Mesothelial cell of epicardium (in vitro differentiated cells): ENCODE measurements around the gene ITPR2. TPM values are rescaled to one million over a fixed set of nuclear protein-coding genes. Genes with fewer than 3 reads are reported as not detected.
A peak's percentile ranks its signal among the peaks of the same experiment; 100 is the strongest.

Experiments used
- DNase-seq, 2 experiments: peaks; one replicate each; pipeline ENCODE4 v3.0.0; 2021; ENCODE audit warnings: low spot score in 2 of 2; ENCODE audit not compliant: unreplicated experiment in 2 of 2
- H3K27ac Mint-ChIP-seq: 2 replicates; pipeline ENCODE4 v1.8.0; 2021; ENCODE audit warnings: mixed read lengths
- H3K27me3 Mint-ChIP-seq: 2 replicates; pipeline ENCODE4 v1.8.0; 2021; ENCODE audit warnings: low read depth, mixed read lengths
- H3K36me3 Mint-ChIP-seq: 2 replicates; pipeline ENCODE4 v1.8.0; 2021; ENCODE audit warnings: mixed read lengths
- H3K4me1 Mint-ChIP-seq: 2 replicates; pipeline ENCODE4 v1.8.0; 2021; ENCODE audit warnings: mixed read lengths
- H3K4me3 Mint-ChIP-seq: 2 replicates; pipeline ENCODE4 v1.8.0; 2021; ENCODE audit warnings: mild to moderate bottlenecking, moderate library complexity, mixed read lengths
- H3K9me3 Mint-ChIP-seq: 2 replicates; pipeline ENCODE4 v1.8.0; 2021; ENCODE audit warnings: mixed read lengths
- total RNA-seq: library from RNA; stranded (reverse); gene quantifications from 3 replicates; pipeline ENCODE4 v1.2.1, GENCODE V29; 2021
- TF ChIP-seq, protein P1 (sequence below): fragments of 200-600 bp; sonication (generic); IDR thresholded peaks from one replicate; pipeline ENCODE4 v1.5.0; 2021; ENCODE audit warnings: antibody characterized with exemption; ENCODE audit not compliant: unreplicated experiment

Gene ITPR2
- total RNA-seq, 1 donor from 2014 or later: 62.3 TPM

DNA sequence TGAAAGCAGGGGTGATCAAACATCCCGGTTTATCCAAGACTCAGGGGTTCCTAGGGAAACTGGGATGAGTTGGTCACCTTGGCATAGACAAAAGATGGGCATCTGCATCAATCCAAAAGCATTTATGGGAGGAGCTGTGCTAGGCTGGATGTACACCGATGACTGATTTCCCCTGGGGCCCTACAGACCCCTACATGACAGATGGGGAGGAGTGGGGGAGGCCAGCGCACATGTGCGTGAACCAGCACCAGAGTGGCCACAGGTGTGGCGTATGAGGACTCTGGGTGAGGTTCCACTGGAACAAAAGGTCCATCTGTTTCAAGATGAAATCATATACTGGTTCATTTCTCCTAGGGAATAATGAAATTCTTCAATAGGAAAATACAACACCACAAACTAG is 210.4 kb downstream of the ITPR2 start:
- TF ChIP-seq, protein P1, sequence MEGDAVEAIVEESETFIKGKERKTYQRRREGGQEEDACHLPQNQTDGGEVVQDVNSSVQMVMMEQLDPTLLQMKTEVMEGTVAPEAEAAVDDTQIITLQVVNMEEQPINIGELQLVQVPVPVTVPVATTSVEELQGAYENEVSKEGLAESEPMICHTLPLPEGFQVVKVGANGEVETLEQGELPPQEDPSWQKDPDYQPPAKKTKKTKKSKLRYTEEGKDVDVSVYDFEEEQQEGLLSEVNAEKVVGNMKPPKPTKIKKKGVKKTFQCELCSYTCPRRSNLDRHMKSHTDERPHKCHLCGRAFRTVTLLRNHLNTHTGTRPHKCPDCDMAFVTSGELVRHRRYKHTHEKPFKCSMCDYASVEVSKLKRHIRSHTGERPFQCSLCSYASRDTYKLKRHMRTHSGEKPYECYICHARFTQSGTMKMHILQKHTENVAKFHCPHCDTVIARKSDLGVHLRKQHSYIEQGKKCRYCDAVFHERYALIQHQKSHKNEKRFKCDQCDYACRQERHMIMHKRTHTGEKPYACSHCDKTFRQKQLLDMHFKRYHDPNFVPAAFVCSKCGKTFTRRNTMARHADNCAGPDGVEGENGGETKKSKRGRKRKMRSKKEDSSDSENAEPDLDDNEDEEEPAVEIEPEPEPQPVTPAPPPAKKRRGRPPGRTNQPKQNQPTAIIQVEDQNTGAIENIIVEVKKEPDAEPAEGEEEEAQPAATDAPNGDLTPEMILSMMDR: no peak
- Mint-ChIP-seq H3K27me3 (no peaks in the 10 kb centered on the region), H3K9me3 (no peaks in the 10 kb centered on the region), H3K4me1 (peaks cover 9% of the 10 kb centered on the region), H3K27ac (no peak overlapping the region), H3K4me3 (no peak overlapping the region), H3K36me3 (peaks cover 41% of the 10 kb centered on the region)
- no peak for DNase-seq

- no peak overlapping the region for H3K4me3 Mint-ChIP-seq
- H3K27me3 Mint-ChIP-seq: no peaks in the 10 kb centered on the region
- H3K27ac Mint-ChIP-seq: no peak overlapping the region
- no peak for DNase-seq
- TF ChIP-seq, protein P1: no peak
- peaks cover 3% of the 10 kb centered on the region for H3K4me1 Mint-ChIP-seq
- peaks cover 36% of the 10 kb centered on the region for H3K36me3 Mint-ChIP-seq
- no peaks in the 10 kb centered on the region for H3K9me3 Mint-ChIP-seq
Observed at GRCh38 chr12:26621932-26622331, 211.1 kb downstream of the ITPR2 start.

- H3K27me3 Mint-ChIP-seq: no peaks in the 10 kb centered on the region
- no peak overlapping the region for H3K4me3 Mint-ChIP-seq
- no peaks in the 10 kb centered on the region for H3K4me1 Mint-ChIP-seq
Observed at GRCh38 chr12:26620907-26621306, 212.1 kb downstream of the ITPR2 start.

GRCh38 chr12:26617513-26617912 is 215.5 kb downstream of the ITPR2 start:
- Mint-ChIP-seq H3K27me3 (no peaks in the 10 kb centered on the region), H3K9me3 (no peaks in the 10 kb centered on the region), H3K27ac (no peak overlapping the region), H3K4me1 (peaks cover 6% of the 10 kb centered on the region), H3K36me3 (peaks cover 19% of the 10 kb centered on the region), H3K4me3 (no peak overlapping the region)
- TF ChIP-seq, protein P1: no peak
- no peak for DNase-seq

More at GRCh38 chr12:26620907-26621306, 212.1 kb downstream of the ITPR2 start:
- Mint-ChIP-seq H3K36me3 (peaks cover 33% of the 10 kb centered on the region), H3K9me3 (no peaks in the 10 kb centered on the region), H3K27ac (no peak overlapping the region)
- no peak for DNase-seq
- TF ChIP-seq, protein P1: no peak

- Mint-ChIP-seq H3K4me3 (no peak overlapping the region), H3K27me3 (no peaks in the 10 kb centered on the region), H3K27ac (no peak overlapping the region), H3K36me3 (peaks cover 3% of the 10 kb centered on the region), H3K4me1 (peaks cover 6% of the 10 kb centered on the region), H3K9me3 (no peaks in the 10 kb centered on the region)
- TF ChIP-seq, protein P1: peak; percentile 35
- DNase-seq: no peak
Observed at GRCh38 chr12:26614011-26614616, 218.9 kb downstream of the ITPR2 start.

- H3K27ac Mint-ChIP-seq: no peak overlapping the region
- no peaks in the 10 kb centered on the region for H3K9me3 Mint-ChIP-seq
- peaks cover 6% of the 10 kb centered on the region for H3K4me1 Mint-ChIP-seq
- TF ChIP-seq, protein P1: no peak
- H3K36me3 Mint-ChIP-seq: peaks cover 3% of the 10 kb centered on the region
- DNase-seq: no peak
- no peak overlapping the region for H3K4me3 Mint-ChIP-seq
- H3K27me3 Mint-ChIP-seq: no peaks in the 10 kb centered on the region
Observed at GRCh38 chr12:26612203-26612602, 220.8 kb downstream of the ITPR2 start.
